Right atrium auricular region (tissue), 2 donors: ENCODE results near the gene CWH43. TPM values are rescaled to one million over a fixed set of nuclear protein-coding genes. Genes with fewer than 3 reads are reported as not detected.

Experiments
- DNase-seq: peaks from one replicate; pipeline ENCODE4 v3.0.0-alpha.2; 2019; ENCODE audit warnings: low spot score
- H3K27ac ChIP-seq, 2 donors: fragments of 200-600 bp; sonication (generic); 1 replicate in 1 of 2; 2 replicates in 1 of 2; pipeline ENCODE4 v1.5.1; 2016 to 2019
- H3K27me3 ChIP-seq, 2 donors: fragments of 200-600 bp; sonication (generic); one replicate each; pipeline versions ENCODE4 v1.5.1 to v1.6.0; 2017 to 2019
- H3K36me3 ChIP-seq: fragments of 200-600 bp; sonication (generic); one replicate; pipeline ENCODE4 v1.5.1; 2016
- H3K4me1 ChIP-seq, 2 donors: fragments of 200-600 bp; sonication (generic); one replicate each; pipeline versions ENCODE4 v1.5.1 to v1.6.0; 2017 to 2019
- H3K4me3 ChIP-seq, 2 donors: fragments of 200-600 bp; sonication (generic); 1 replicate in 1 of 2; 2 replicates in 1 of 2; pipeline ENCODE4 v1.5.1; 2017 to 2019; ENCODE audit warnings: mild to moderate bottlenecking in 1 of 2, moderate library complexity in 1 of 2
- H3K9me3 ChIP-seq, 2 donors: fragments of 200-600 bp; sonication (generic); one replicate each; pipeline ENCODE4 v1.5.1; 2019
- CTCF ChIP-seq, 2 donors: fragments of 200-600 bp; sonication (generic); IDR thresholded peaks; one replicate each; pipeline ENCODE4 v1.5.1; 2019; ENCODE audit warnings: antibody characterized with exemption in 2 of 2
- total RNA-seq, 2 donors: library from RNA; depleted of rRNA; stranded (reverse); fragments of >200 nt; gene quantifications; one replicate each; pipeline ENCODE4 v1.1.0, GENCODE V29; 2016

The CWH43 gene
- total RNA-seq, 2 donors from 2014 or later, result not detected

DNA sequence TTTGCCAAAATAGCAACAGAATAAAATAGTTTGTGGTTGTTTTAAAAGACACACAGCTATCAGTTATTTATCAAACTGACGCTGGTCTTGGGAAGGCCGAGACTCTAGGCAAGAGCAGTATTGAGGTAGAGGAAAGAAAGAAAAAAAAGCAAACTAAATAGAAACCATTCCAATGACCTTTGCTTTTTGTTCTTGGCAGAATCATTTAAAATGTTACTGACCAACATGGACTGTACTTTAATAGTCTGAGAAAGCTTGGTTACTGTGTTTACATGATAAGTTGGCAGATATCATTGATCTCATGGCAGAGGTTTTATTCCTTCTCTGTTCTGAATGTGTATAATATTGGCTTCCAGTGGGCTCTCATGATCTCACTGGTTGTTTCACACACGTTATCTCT is 11.9 kb downstream of the CWH43 start:
- H3K36me3 ChIP-seq, result no peaks in the 10 kb centered on the region
- H3K9me3 ChIP-seq, result no peaks in the 10 kb centered on the region
- no peaks in the 10 kb centered on the region for H3K4me1 ChIP-seq
- DNase-seq, result no peak
- no peak for TF ChIP-seq CTCF (IDR thresholded peaks at IDR 0.05)
- H3K27ac ChIP-seq, result no peak overlapping the region
- H3K4me3 ChIP-seq, result no peak overlapping the region
- no peaks in the 10 kb centered on the region for H3K27me3 ChIP-seq

GRCh38 chr4:48998440-48998839 is 12.4 kb downstream of the CWH43 start:
- Histone ChIP-seq H3K27ac (no peak overlapping the region), H3K9me3 (no peaks in the 10 kb centered on the region), H3K27me3 (no peaks in the 10 kb centered on the region), H3K36me3 (no peaks in the 10 kb centered on the region), H3K4me3 (no peak overlapping the region), H3K4me1 (no peaks in the 10 kb centered on the region)
- no peak for TF ChIP-seq CTCF (IDR thresholded peaks at IDR 0.05)
- DNase-seq, result no peak

GRCh38 chr4:49000806-49001205 is 14.7 kb downstream of the CWH43 start:
- Histone ChIP-seq H3K9me3 (no peaks in the 10 kb centered on the region), H3K4me1 (no peaks in the 10 kb centered on the region), H3K4me3 (no peak overlapping the region), H3K36me3 (no peaks in the 10 kb centered on the region), H3K27me3 (no peaks in the 10 kb centered on the region), H3K27ac (no peak overlapping the region)
- no peak for DNase-seq
- TF ChIP-seq CTCF (IDR thresholded peaks at IDR 0.05), result no peak

GRCh38 chr4:49002931-49003330 is 16.9 kb downstream of the CWH43 start:
- H3K27me3 ChIP-seq, result no peaks in the 10 kb centered on the region
- no peak for TF ChIP-seq CTCF (IDR thresholded peaks at IDR 0.05)
- no peak for DNase-seq
- H3K4me1 ChIP-seq, result no peaks in the 10 kb centered on the region
- H3K27ac ChIP-seq, result no peak overlapping the region
- no peaks in the 10 kb centered on the region for H3K9me3 ChIP-seq
- no peaks in the 10 kb centered on the region for H3K36me3 ChIP-seq
- no peak overlapping the region for H3K4me3 ChIP-seq

DNA sequence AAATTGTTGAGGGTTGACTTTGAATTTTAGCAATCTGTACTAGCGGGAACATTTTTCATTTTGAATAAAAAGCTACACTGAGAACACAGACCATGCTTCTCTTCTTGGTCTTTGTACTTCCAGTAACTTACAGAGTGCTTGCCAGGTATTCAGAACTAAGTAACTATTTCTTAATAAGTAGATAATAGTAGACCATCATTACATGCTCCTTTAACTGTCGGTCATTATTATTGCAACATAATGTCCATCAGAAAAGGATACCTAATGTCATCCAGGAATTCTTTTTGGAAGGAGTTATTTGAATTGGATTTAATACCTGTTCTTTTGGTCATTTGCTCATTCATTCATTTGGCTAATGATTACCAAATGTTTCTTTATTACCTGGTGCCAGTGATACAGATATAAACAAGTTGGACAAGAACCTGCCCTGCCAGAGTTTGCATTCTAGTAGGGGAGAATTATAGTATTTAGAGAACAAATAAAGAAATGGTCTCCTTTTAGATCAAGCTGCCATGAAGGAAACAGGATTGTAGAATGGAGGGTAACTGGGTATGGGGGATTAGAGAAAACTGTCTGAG is 32.7 kb downstream of the CWH43 start:
- H3K9me3 ChIP-seq, result peaks cover 0 to 24% of the 10 kb centered on the region in 2 donors
- no peak for DNase-seq
- no peaks in the 10 kb centered on the region for H3K4me1 ChIP-seq
- no peak overlapping the region for H3K27ac ChIP-seq
- no peaks in the 10 kb centered on the region for H3K27me3 ChIP-seq
- H3K4me3 ChIP-seq, result no peak overlapping the region
- H3K36me3 ChIP-seq, result no peaks in the 10 kb centered on the region
- TF ChIP-seq CTCF (IDR thresholded peaks at IDR 0.05), result no peak
